GM12878 (cell line): Measurements from ENCODE around the gene COIL.

Experiments
- BMI1 ChIP-seq: fragments of 450-650 bp; IDR thresholded peaks from 2 replicates; pipeline ENCODE4 v1.6.1; 2016; ENCODE audit warnings: mild to moderate bottlenecking, moderate library complexity, borderline replicate concordance
- CHD2 ChIP-seq: IDR thresholded peaks from 2 replicates; pipeline ENCODE4 v1.6.1; 2011; ENCODE audit warnings: low read depth, low read length, improper control_type of control experiment, borderline replicate concordance
- CTCF ChIP-seq, 3 experiments: IDR thresholded peaks in 2 of 3; conservative IDR thresholded peaks in 1 of 3; 2 replicates each; pipeline ENCODE4 v1.5.1; 2011; ENCODE audit warnings: low read depth in 3 of 3, low read length in 3 of 3, mild to moderate bottlenecking in 3 of 3, control low read depth in 2 of 3, moderate library complexity in 2 of 3, inconsistent platforms in 1 of 3, mixed read lengths in 1 of 3; ENCODE audit not compliant: control insufficient read depth in 2 of 3, insufficient read depth in 1 of 3; ENCODE audit errors: extremely low read depth in 1 of 3
- CUX1 ChIP-seq: IDR thresholded peaks from 2 replicates; pipeline ENCODE4 v1.6.1; 2012; ENCODE audit warnings: improper control_type of control experiment, low read depth, low read length; ENCODE audit not compliant: insufficient replicate concordance
- E2F4 ChIP-seq: IDR thresholded peaks from 2 replicates; pipeline ENCODE4 v1.6.1; 2012; ENCODE audit warnings: low read depth, low read length, improper control_type of control experiment
- ELK1 ChIP-seq: IDR thresholded peaks from 2 replicates; pipeline ENCODE4 v1.6.1; 2012; ENCODE audit warnings: low read depth, low read length, improper control_type of control experiment
- EP300 ChIP-seq, 2 experiments: fragments of 150-350 bp in 1 of 2; IDR thresholded peaks; 2 replicates each; pipeline ENCODE4 v1.6.1; 2011 to 2012; ENCODE audit warnings: low read depth in 2 of 2, low read length in 2 of 2, borderline replicate concordance in 1 of 2, improper control_type of control experiment in 1 of 2, inconsistent platforms in 1 of 2; ENCODE audit not compliant: control insufficient read depth in 1 of 2
- NBN ChIP-seq: fragments of 450-650 bp; IDR thresholded peaks from 2 replicates; pipeline ENCODE4 v1.6.1; 2016
- NR2C1 ChIP-seq: fragments of 450-650 bp; IDR thresholded peaks from 2 replicates; pipeline ENCODE4 v1.6.1; 2017; ENCODE audit warnings: antibody characterized with exemption, mild to moderate bottlenecking, moderate library complexity
- NRF1 ChIP-seq: conservative IDR thresholded peaks from 2 replicates; pipeline ENCODE4 v1.6.1; 2011; ENCODE audit warnings: mild to moderate bottlenecking, low read depth, low read length, improper control_type of control experiment
- POLR2AphosphoS5 ChIP-seq: IDR thresholded peaks from 2 replicates; pipeline ENCODE4 v1.6.1; 2011; ENCODE audit warnings: mild to moderate bottlenecking, low read length, inconsistent platforms
- STAT3 ChIP-seq: IDR thresholded peaks from 2 replicates; pipeline ENCODE4 v1.6.1; 2011; ENCODE audit warnings: low read depth, low read length, improper control_type of control experiment
- TAF1 ChIP-seq: IDR thresholded peaks from 2 replicates; pipeline ENCODE4 v1.6.1; 2011; ENCODE audit warnings: mild to moderate bottlenecking, low read depth, low read length, borderline replicate concordance
- TCF3 ChIP-seq: IDR thresholded peaks from 2 replicates; pipeline ENCODE4 v1.6.1; 2012; ENCODE audit warnings: low read depth, mild to moderate bottlenecking, low read length, borderline replicate concordance; ENCODE audit not compliant: insufficient read depth

- no peak for TF ChIP-seq E2F4
- no peak for TF ChIP-seq NR2C1
- no peak for TF ChIP-seq CHD2
- no peak for TF ChIP-seq TAF1
- no peak for TF ChIP-seq BMI1
- no peak for TF ChIP-seq NRF1
- no peak for TF ChIP-seq ELK1
- no peak for TF ChIP-seq NBN
- no peak for TF ChIP-seq CUX1
- no peak for TF ChIP-seq STAT3
- TF ChIP-seq EP300 (IDR thresholded peaks at IDR 0.05; ENCODE audit: borderline replicate concordance in 1 of 2, control insufficient read depth in 1 of 2, low read depth in 2 of 2, low read length in 2 of 2): no peak
- no peak for TF ChIP-seq TCF3
- TF ChIP-seq CTCF (IDR thresholded peaks at IDR 0.05 in 2 of 3, conservative IDR thresholded peaks at IDR 0.05 in 1 of 3; ENCODE audit: control insufficient read depth in 2 of 3, extremely low read depth in 1 of 3, insufficient read depth in 1 of 3, low read depth in 3 of 3, low read length in 3 of 3): no peak
- no peak for TF ChIP-seq POLR2AphosphoS5
Observed at GRCh38 chr17:56935461-56935860, 25.4 kb downstream of the COIL start.
